Right atrium auricular region (tissue), 2 donors: ENCODE data around the gene TNRC6C. TPM values are rescaled to one million over a fixed set of nuclear protein-coding genes. Genes with fewer than 3 reads are reported as not detected.

ENCODE experiments used
- DNase-seq: peaks from one replicate; pipeline ENCODE4 v3.0.0-alpha.2; 2019; ENCODE audit warnings: low spot score
- H3K27ac ChIP-seq, 2 donors: fragments of 200-600 bp; sonication (generic); 1 replicate in 1 of 2; 2 replicates in 1 of 2; pipeline ENCODE4 v1.5.1; 2016 to 2019
- H3K27me3 ChIP-seq, 2 donors: fragments of 200-600 bp; sonication (generic); one replicate each; pipeline versions ENCODE4 v1.5.1 to v1.6.0; 2017 to 2019
- H3K36me3 ChIP-seq: fragments of 200-600 bp; sonication (generic); one replicate; pipeline ENCODE4 v1.5.1; 2016
- H3K4me1 ChIP-seq, 2 donors: fragments of 200-600 bp; sonication (generic); one replicate each; pipeline versions ENCODE4 v1.5.1 to v1.6.0; 2017 to 2019
- H3K4me3 ChIP-seq, 2 donors: fragments of 200-600 bp; sonication (generic); 1 replicate in 1 of 2; 2 replicates in 1 of 2; pipeline ENCODE4 v1.5.1; 2017 to 2019; ENCODE audit warnings: mild to moderate bottlenecking in 1 of 2, moderate library complexity in 1 of 2
- H3K9me3 ChIP-seq, 2 donors: fragments of 200-600 bp; sonication (generic); one replicate each; pipeline ENCODE4 v1.5.1; 2019
- total RNA-seq, 2 donors: library from RNA; depleted of rRNA; stranded (reverse); fragments of >200 nt; gene quantifications; one replicate each; pipeline ENCODE4 v1.1.0, GENCODE V29; 2016
- TF ChIP-seq, protein P1 (sequence below), 2 donors: fragments of 200-600 bp; sonication (generic); IDR thresholded peaks; one replicate each; pipeline ENCODE4 v1.5.1; 2019; ENCODE audit warnings: antibody characterized with exemption in 2 of 2

The TNRC6C gene
- total RNA-seq, 2 donors from 2014 or later: 8.7 to 13.0 TPM

DNA sequence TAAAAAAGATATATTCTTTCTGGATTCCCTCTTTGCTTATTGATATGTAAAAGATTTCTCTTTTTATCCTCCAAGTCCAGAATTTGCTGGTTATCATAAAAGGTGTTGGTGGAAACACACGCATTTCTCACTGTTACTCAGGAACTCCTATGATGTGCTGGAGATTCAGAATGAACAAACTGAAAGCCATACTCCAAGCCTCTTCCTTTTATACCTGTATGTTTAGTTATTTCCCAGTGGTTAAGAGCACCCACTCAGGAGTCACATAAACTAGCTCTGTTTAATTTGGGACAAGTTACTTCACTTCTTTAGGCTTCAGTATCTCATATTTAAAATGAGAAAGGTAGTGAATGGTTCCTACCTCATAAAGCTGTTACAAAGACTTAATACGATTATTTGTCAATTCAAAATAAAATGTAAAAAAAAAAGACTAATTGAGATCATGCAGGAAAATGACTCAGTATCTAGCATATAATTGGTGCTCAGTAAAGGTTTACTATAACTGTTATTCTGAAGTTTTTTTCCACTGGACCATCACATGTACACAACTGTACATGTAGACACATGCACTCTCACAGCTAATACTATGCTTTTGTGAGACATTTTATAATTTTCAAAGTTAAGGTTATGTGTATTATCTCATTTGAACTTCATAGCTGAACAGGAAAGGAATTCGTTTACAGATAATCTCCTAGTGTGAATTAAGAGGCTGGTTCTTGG is 47.1 kb downstream of the TNRC6C start:
- H3K27ac ChIP-seq: no peak overlapping the region
- H3K36me3 ChIP-seq: peaks cover 12% of the 10 kb centered on the region
- DNase-seq: no peak
- TF ChIP-seq, protein P1, sequence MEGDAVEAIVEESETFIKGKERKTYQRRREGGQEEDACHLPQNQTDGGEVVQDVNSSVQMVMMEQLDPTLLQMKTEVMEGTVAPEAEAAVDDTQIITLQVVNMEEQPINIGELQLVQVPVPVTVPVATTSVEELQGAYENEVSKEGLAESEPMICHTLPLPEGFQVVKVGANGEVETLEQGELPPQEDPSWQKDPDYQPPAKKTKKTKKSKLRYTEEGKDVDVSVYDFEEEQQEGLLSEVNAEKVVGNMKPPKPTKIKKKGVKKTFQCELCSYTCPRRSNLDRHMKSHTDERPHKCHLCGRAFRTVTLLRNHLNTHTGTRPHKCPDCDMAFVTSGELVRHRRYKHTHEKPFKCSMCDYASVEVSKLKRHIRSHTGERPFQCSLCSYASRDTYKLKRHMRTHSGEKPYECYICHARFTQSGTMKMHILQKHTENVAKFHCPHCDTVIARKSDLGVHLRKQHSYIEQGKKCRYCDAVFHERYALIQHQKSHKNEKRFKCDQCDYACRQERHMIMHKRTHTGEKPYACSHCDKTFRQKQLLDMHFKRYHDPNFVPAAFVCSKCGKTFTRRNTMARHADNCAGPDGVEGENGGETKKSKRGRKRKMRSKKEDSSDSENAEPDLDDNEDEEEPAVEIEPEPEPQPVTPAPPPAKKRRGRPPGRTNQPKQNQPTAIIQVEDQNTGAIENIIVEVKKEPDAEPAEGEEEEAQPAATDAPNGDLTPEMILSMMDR (IDR thresholded peaks at IDR 0.05): no peak
- H3K27me3 ChIP-seq: no peaks in the 10 kb centered on the region
- H3K4me1 ChIP-seq: peaks cover 0 to 12% of the 10 kb centered on the region in 2 donors
- H3K9me3 ChIP-seq: no peaks in the 10 kb centered on the region
- H3K4me3 ChIP-seq: no peak overlapping the region

DNA sequence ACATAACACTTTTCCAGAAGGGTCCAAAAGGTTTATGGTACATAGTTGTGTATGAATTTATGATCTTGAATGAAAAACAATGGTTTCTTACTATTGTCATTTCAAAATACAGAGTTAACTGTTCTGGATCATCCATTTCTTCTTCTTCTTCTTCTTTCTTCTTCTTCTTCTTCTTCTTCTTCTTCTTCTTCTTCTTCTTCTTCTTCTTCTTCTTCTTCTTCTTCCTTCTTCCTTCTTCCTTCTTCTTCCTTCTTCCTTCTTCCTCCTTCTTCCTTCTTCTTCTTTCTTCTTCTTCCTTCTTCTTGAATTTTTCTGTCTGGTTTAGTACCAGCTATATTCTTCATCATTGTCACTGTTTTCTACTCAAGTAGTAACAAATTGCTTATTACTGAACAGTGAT is 47.8 kb downstream of the TNRC6C start:
- H3K36me3 ChIP-seq: peaks cover 14% of the 10 kb centered on the region
- DNase-seq: no peak
- H3K27ac ChIP-seq: no peak overlapping the region
- H3K4me1 ChIP-seq: peaks cover 0 to 5% of the 10 kb centered on the region in 2 donors
- TF ChIP-seq, protein P1 (IDR thresholded peaks at IDR 0.05): no peak
- no peaks in the 10 kb centered on the region for H3K9me3 ChIP-seq
- no peaks in the 10 kb centered on the region for H3K27me3 ChIP-seq
- H3K4me3 ChIP-seq: no peak overlapping the region

DNA sequence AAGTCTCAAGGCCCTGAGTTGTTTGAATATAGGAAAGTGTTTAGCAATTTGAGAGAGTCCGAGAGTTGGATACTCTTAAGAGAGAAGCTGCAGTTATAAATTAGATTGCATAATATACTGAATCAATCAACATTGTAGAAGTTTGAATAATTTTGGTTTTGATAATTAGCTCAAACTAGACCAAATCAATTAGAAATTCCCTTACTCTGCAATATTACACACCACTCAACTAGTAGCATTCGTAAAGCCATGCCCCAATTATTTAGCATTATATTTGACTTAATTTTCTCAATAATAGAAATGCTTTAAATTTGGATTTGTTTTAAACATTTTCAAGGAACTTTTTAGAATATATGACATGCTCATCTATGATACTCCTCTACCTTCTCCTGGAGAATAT is 49.1 kb downstream of the TNRC6C start:
- peaks cover 22% of the 10 kb centered on the region for H3K36me3 ChIP-seq
- TF ChIP-seq, protein P1 (IDR thresholded peaks at IDR 0.05): no peak

DNA sequence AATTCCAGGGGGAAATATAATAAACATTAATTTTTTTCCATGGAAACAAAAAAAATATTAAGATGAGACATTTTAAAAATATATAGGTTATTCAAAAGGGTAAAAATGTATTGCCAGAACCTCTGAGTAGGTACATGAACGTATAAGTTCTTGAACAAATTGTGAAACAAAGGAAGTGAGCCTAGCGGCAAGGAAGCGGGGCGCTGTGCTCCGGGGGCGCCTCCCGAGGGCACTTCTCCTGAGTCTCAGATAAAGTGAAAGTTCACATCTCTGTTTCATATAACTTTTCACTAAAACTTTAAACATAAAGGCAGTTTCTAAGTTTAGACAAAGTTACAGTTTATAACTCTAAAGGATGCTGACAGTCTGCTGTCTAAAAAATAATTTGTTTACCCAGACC is 52.3 kb downstream of the TNRC6C start:
- TF ChIP-seq, protein P1 (IDR thresholded peaks at IDR 0.05): no peak
- Histone ChIP-seq H3K4me3 (no peak overlapping the region), H3K27ac (no peak overlapping the region), H3K9me3 (no peaks in the 10 kb centered on the region), H3K4me1 (peaks cover 0 to 8% of the 10 kb centered on the region in 2 donors), H3K27me3 (no peaks in the 10 kb centered on the region), H3K36me3 (peaks cover 22% of the 10 kb centered on the region)
- DNase-seq: no peak

More for the DNA sequence above, 49.1 kb downstream of the TNRC6C start:
- no peak for DNase-seq
- H3K27ac ChIP-seq: no peak overlapping the region
- H3K9me3 ChIP-seq: no peaks in the 10 kb centered on the region
- no peaks in the 10 kb centered on the region for H3K4me1 ChIP-seq
- H3K27me3 ChIP-seq: no peaks in the 10 kb centered on the region
- no peak overlapping the region for H3K4me3 ChIP-seq

DNA sequence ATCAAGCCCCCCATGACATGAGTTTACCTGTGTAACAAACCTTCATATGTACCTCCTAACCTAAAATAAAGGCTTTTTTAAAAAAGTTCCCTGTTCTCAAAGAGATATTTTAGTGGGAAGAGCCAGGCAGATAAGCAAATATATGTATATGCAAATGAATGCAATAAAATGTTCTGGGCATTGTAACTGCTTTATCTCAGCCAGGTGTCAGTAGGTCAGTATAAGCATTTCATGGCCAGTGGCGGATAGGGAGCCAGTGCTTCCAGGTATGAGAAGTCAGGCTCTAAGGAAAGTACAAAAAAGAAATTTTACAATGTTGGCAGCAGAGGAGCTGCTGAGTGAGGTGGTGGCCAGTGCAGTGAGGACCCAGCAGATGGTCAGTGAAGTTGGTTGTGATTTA is 53.9 kb downstream of the TNRC6C start:
- TF ChIP-seq, protein P1 (IDR thresholded peaks at IDR 0.05): no peak
- no peak for DNase-seq
- Histone ChIP-seq H3K36me3 (peaks cover 22% of the 10 kb centered on the region), H3K4me1 (peaks cover 0 to 8% of the 10 kb centered on the region in 2 donors), H3K27ac (no peak overlapping the region), H3K9me3 (no peaks in the 10 kb centered on the region), H3K4me3 (no peak overlapping the region), H3K27me3 (no peaks in the 10 kb centered on the region)
